H9 (cell line): Measurements from ENCODE around the gene KRTAP10-4. TPM values are rescaled to one million over a fixed set of nuclear protein-coding genes. Genes with fewer than 3 reads are reported as not detected.
"Not testable (repeated sequence)": the region's sequence is repeated elsewhere in the genome, so short reads cannot be mapped to it uniquely, and the experiment has no call there.

Experiments
- DNase-seq: peaks from one replicate; pipeline ENCODE4 v3.0.0-alpha.2; 2017
- H2AFZ ChIP-seq: one replicate; pipeline ENCODE4 v1.6.1; 2013; ENCODE audit warnings: mild to moderate bottlenecking, low read length, control low read depth, moderate library complexity
- H2AK5ac ChIP-seq: 2 replicates; pipeline ENCODE4 v1.6.1; 2013; ENCODE audit warnings: low read length, control low read depth, mixed read lengths; ENCODE audit not compliant: insufficient read length
- H2BK120ac ChIP-seq: one replicate; pipeline ENCODE4 v1.6.1; 2013; ENCODE audit warnings: low read depth, mild to moderate bottlenecking, low read length, control low read depth, inconsistent platforms; ENCODE audit not compliant: poor library complexity, severe bottlenecking
- H2BK12ac ChIP-seq: 2 replicates; pipeline ENCODE4 v1.6.1; 2013; ENCODE audit warnings: low read length, control low read depth, mixed read lengths, low read depth; ENCODE audit not compliant: insufficient read length
- H2BK15ac ChIP-seq: 2 replicates; pipeline ENCODE4 v1.6.1; 2013; ENCODE audit warnings: low read depth, low read length, control low read depth
- H2BK20ac ChIP-seq: one replicate; pipeline ENCODE4 v1.6.1; 2013; ENCODE audit warnings: low read depth, mild to moderate bottlenecking, low read length, control low read depth, inconsistent platforms; ENCODE audit not compliant: poor library complexity, severe bottlenecking
- H2BK5ac ChIP-seq: 2 replicates; pipeline ENCODE4 v1.6.1; 2013; ENCODE audit warnings: low read length, control low read depth, mixed read lengths; ENCODE audit not compliant: insufficient read length
- H3K14ac ChIP-seq: 2 replicates; pipeline ENCODE4 v1.6.1; 2013; ENCODE audit warnings: low read length, control low read depth; ENCODE audit not compliant: insufficient read depth
- H3K18ac ChIP-seq: 2 replicates; pipeline ENCODE4 v1.6.1; 2013; ENCODE audit warnings: low read depth, mild to moderate bottlenecking, mixed read lengths, low read length, control low read depth; ENCODE audit not compliant: insufficient read length
- H3K23ac ChIP-seq: 2 replicates; pipeline ENCODE4 v1.6.1; 2013; ENCODE audit warnings: low read length, control low read depth, mixed read lengths, low read depth; ENCODE audit not compliant: insufficient read length
- H3K23me2 ChIP-seq: 2 replicates; pipeline ENCODE4 v1.6.1; 2013; ENCODE audit warnings: low read depth, mild to moderate bottlenecking, mixed read lengths, low read length, control low read depth; ENCODE audit not compliant: insufficient read length, poor library complexity, severe bottlenecking
- H3K27ac ChIP-seq: 2 replicates; pipeline ENCODE4 v1.5.1; 2013; ENCODE audit warnings: low read length, control low read depth, mixed read lengths, low read depth; ENCODE audit not compliant: insufficient read length
- H3K27me3 ChIP-seq: 2 replicates; pipeline ENCODE4 v1.6.1; 2013; ENCODE audit warnings: low read length, control low read depth, inconsistent platforms; ENCODE audit not compliant: insufficient read depth
- H3K4ac ChIP-seq: 2 replicates; pipeline ENCODE4 v1.6.1; 2013; ENCODE audit warnings: low read depth, mild to moderate bottlenecking, control low read depth, inconsistent platforms, low read length, moderate library complexity
- H3K4me1 ChIP-seq: 2 replicates; pipeline ENCODE4 v1.6.1; 2013; ENCODE audit warnings: low read length, control low read depth, inconsistent platforms; ENCODE audit not compliant: insufficient read depth
- H3K4me2 ChIP-seq: 2 replicates; pipeline ENCODE4 v1.6.1; 2013; ENCODE audit warnings: low read length, control low read depth, mixed read lengths; ENCODE audit not compliant: insufficient read length, insufficient read depth
- H3K56ac ChIP-seq: 2 replicates; pipeline ENCODE4 v1.6.1; 2013; ENCODE audit warnings: low read depth, mild to moderate bottlenecking, mixed read lengths, low read length, control low read depth; ENCODE audit not compliant: insufficient read length
- H3K79me1 ChIP-seq: 2 replicates; pipeline ENCODE4 v1.6.1; 2013; ENCODE audit warnings: low read depth, mild to moderate bottlenecking, moderate library complexity, low read length, control low read depth, inconsistent platforms; ENCODE audit not compliant: insufficient read depth, poor library complexity, severe bottlenecking
- H3K79me2 ChIP-seq: 2 replicates; pipeline ENCODE4 v1.6.1; 2013; ENCODE audit warnings: low read length, control low read depth, inconsistent platforms; ENCODE audit not compliant: insufficient read depth
- H3K9ac ChIP-seq: 2 replicates; pipeline ENCODE4 v1.6.1; 2013; ENCODE audit warnings: low read length, control low read depth, mixed read lengths; ENCODE audit not compliant: insufficient read length; ENCODE audit errors: extremely low read depth
- H3K9me3 ChIP-seq: one replicate; pipeline ENCODE4 v1.6.1; 2013; ENCODE audit warnings: low read depth, low read length, inconsistent platforms; ENCODE audit not compliant: control insufficient read depth
- H3T11ph ChIP-seq: one replicate; pipeline ENCODE4 v1.6.1; 2013; ENCODE audit warnings: mild to moderate bottlenecking, low read length, control low read depth, inconsistent platforms
- H4K20me1 ChIP-seq: one replicate; pipeline ENCODE4 v1.6.1; 2013; ENCODE audit not compliant: control insufficient read depth, insufficient read length, insufficient read depth
- H4K5ac ChIP-seq: 2 replicates; pipeline ENCODE4 v1.6.1; 2013; ENCODE audit warnings: low read depth, mild to moderate bottlenecking, mixed read lengths, low read length, control low read depth; ENCODE audit not compliant: insufficient read length
- H4K8ac ChIP-seq: replicated peaks from 2 replicates; pipeline ENCODE4 v1.6.1; 2013; ENCODE audit warnings: low read length, control low read depth, mixed read lengths, low read depth; ENCODE audit not compliant: insufficient read length
- H4K91ac ChIP-seq: 2 replicates; pipeline ENCODE4 v1.6.1; 2013; ENCODE audit warnings: low read depth, mild to moderate bottlenecking, moderate library complexity, mixed read lengths, low read length, control low read depth; ENCODE audit not compliant: insufficient read length
- H3K27ac Mint-ChIP-seq, 3 experiments: 2 replicates in 2 of 3; 3 replicates in 1 of 3; pipeline ENCODE4 v1.8.0; 2020 to 2021; ENCODE audit warnings: mixed read lengths in 3 of 3, mild to moderate bottlenecking in 1 of 3, moderate library complexity in 1 of 3
- H3K27me3 Mint-ChIP-seq: 2 replicates; pipeline ENCODE4 v1.8.0; 2021; ENCODE audit warnings: low read depth, mild to moderate bottlenecking, moderate library complexity, mixed read lengths
- H3K36me3 Mint-ChIP-seq, 3 experiments: 2 replicates in 2 of 3; 3 replicates in 1 of 3; pipeline ENCODE4 v1.8.0; 2020 to 2021; ENCODE audit warnings: low read depth in 3 of 3, mixed read lengths in 3 of 3; ENCODE audit not compliant: insufficient read depth in 1 of 3
- H3K4me1 Mint-ChIP-seq, 2 experiments: 2 replicates each; pipeline ENCODE4 v1.8.0; 2020; ENCODE audit warnings: mixed read lengths in 2 of 2
- H3K4me3 Mint-ChIP-seq, 2 experiments: 2 replicates in 1 of 2; 3 replicates in 1 of 2; pipeline ENCODE4 v1.8.0; 2020 to 2021; ENCODE audit warnings: mild to moderate bottlenecking in 2 of 2, mixed read lengths in 2 of 2, moderate library complexity in 1 of 2
- H3K9me3 Mint-ChIP-seq, 2 experiments: 2 replicates in 1 of 2; 3 replicates in 1 of 2; pipeline ENCODE4 v1.8.0; 2020; ENCODE audit warnings: mild to moderate bottlenecking in 2 of 2, mixed read lengths in 2 of 2, moderate library complexity in 1 of 2
- WGBS: extraction: QIAGEN DNeasy Blood & Tissue Kit; methylation state at CpG from one replicate; pipeline ENCODE4 v1.1.7; 2013; ENCODE audit warnings: missing lambda C conversion rate, low lambda C conversion rate, mixed read lengths; ENCODE audit not compliant: insufficient read length; ENCODE audit errors: extremely low coverage; 5-methylcytosine and 5-hydroxymethylcytosine counted together
- total RNA-seq: library from RNA; stranded (reverse); gene quantifications from 2 replicates; pipeline ENCODE4 v1.2.1, GENCODE V29; 2021
- TF ChIP-seq, protein P1 (sequence below): fragments of 200-600 bp; sonication (generic); conservative IDR thresholded peaks from 3 replicates; pipeline ENCODE4 v1.8.0; 2021; ENCODE audit warnings: antibody characterized with exemption, mild to moderate bottlenecking

KRTAP10-4 gene
- total RNA-seq, 1 experiment from 2014 or later = not detected

GRCh38 chr21:44579833-44580144 lies 6.3 kb downstream of the KRTAP10-4 start:
- Mint-ChIP-seq H3K36me3 (peaks cover 0 to 28% (median 12%) of the 10 kb centered on the region in 3 experiments; a peak in 5 of 7 replicates), H3K27ac (no peak overlapping the region), H3K9me3 (peaks cover 18 to 28% of the 10 kb centered on the region in 2 experiments), H3K4me1 (peaks cover 14 to 29% of the 10 kb centered on the region in 2 experiments), H3K4me3 (no peak overlapping the region), H3K27me3 (peaks cover 16% of the 10 kb centered on the region)
- Histone ChIP-seq H4K8ac (no peak overlapping the region), H4K91ac (no peak overlapping the region), H3T11ph (no peak overlapping the region), H2AFZ (no peak overlapping the region), H2BK120ac (no peak overlapping the region), H3K27ac (no peak overlapping the region), H2BK5ac (no peak overlapping the region), H2BK12ac (no peak overlapping the region), H3K4ac (no peak overlapping the region), H3K27me3 (no peaks in the 10 kb centered on the region), H3K79me1 (no peaks in the 10 kb centered on the region), H3K4me2 (no peak overlapping the region), H3K23me2 (no peaks in the 10 kb centered on the region), H4K20me1 (no peaks in the 10 kb centered on the region), H3K56ac (no peak overlapping the region), H2AK5ac (no peak overlapping the region), H3K9ac (no peak overlapping the region), H2BK15ac (no peak overlapping the region), H2BK20ac (no peak overlapping the region), H3K18ac (no peak overlapping the region), H3K9me3 (no peaks in the 10 kb centered on the region), H3K79me2 (no peaks in the 10 kb centered on the region), H3K23ac (no peak overlapping the region), H3K4me1 (no peaks in the 10 kb centered on the region), H4K5ac (no peak overlapping the region), H3K14ac (no peak overlapping the region)
- TF ChIP-seq, protein P1, sequence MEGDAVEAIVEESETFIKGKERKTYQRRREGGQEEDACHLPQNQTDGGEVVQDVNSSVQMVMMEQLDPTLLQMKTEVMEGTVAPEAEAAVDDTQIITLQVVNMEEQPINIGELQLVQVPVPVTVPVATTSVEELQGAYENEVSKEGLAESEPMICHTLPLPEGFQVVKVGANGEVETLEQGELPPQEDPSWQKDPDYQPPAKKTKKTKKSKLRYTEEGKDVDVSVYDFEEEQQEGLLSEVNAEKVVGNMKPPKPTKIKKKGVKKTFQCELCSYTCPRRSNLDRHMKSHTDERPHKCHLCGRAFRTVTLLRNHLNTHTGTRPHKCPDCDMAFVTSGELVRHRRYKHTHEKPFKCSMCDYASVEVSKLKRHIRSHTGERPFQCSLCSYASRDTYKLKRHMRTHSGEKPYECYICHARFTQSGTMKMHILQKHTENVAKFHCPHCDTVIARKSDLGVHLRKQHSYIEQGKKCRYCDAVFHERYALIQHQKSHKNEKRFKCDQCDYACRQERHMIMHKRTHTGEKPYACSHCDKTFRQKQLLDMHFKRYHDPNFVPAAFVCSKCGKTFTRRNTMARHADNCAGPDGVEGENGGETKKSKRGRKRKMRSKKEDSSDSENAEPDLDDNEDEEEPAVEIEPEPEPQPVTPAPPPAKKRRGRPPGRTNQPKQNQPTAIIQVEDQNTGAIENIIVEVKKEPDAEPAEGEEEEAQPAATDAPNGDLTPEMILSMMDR = no peak
- peak; percentile 23 for DNase-seq
- WGBS = no CpG with 5 or more reads among the region's 7 CpGs

DNA sequence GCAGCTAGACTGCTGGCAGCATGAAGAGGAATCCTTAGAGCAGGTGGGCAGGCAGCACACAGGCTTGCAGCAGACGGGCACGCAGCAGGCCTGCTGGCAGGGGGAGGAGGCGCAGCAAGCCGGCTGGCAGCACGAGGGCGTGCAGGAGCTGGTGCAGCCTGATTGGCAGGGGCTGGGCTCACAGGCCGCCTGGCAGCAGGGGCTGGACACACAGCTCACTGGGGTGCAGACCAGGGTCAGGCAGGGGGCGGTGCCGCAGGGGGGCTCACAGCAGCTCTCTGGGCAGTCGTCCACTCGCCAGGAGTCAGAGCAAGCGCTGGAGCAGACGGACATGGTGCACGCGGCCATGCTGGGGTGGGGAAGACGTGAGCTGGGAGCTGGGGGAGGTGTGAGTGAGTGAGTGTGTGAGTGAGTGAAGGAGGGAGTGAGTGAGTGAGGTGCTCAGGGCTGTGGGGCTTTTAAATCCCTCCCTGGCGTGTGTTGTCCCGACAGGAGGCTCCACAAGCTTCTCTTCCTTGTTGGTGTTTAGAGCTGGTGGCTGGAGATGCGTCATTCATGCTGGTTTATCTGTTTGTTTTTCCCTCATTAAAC lies 6.8 kb downstream of the KRTAP10-4 start, which contains the start of gene KRTAP10-5:
TSS of gene KRTAP10-5 (minus strand) at position 374 of the 591 bp plus-strand sequence. CDS start at position 348, 26 bp downstream.
- peak within 1 kb of the TSS in 1 of 2 experiments; percentile 16; a peak in 1 of 5 replicates for H3K4me3 Mint-ChIP-seq
- WGBS = no CpG with 5 or more reads among the region's 19 CpGs
- H3K14ac ChIP-seq = 0 out of 2 replicates have a peak within 1 kb of the TSS, but pooled peaks have one; percentile 46
- H3K27me3 ChIP-seq, H3K4me2 ChIP-seq, H4K91ac ChIP-seq, H3K4ac ChIP-seq, H3K27ac Mint-ChIP-seq, H3K9ac ChIP-seq, H4K20me1 ChIP-seq, H2BK120ac ChIP-seq, H3K27ac ChIP-seq, H2BK5ac ChIP-seq, H2BK20ac ChIP-seq, H3T11ph ChIP-seq, H2AK5ac ChIP-seq, H3K23me2 ChIP-seq, H2BK15ac ChIP-seq, H4K8ac ChIP-seq, H3K23ac ChIP-seq, H3K9me3 ChIP-seq, H3K79me2 ChIP-seq, H2AFZ ChIP-seq, H3K56ac ChIP-seq, H3K18ac ChIP-seq, H3K4me1 ChIP-seq, H2BK12ac ChIP-seq, H3K79me1 ChIP-seq, H4K5ac ChIP-seq: not testable (repeated sequence)
- H3K9me3 Mint-ChIP-seq = peaks cover 18 to 28% of the 10 kb centered on the region in 2 experiments
- peaks cover 0 to 28% (median 12%) of the 10 kb centered on the region in 3 experiments; a peak in 5 of 7 replicates for H3K36me3 Mint-ChIP-seq
- peak; percentile 29 for DNase-seq
- peaks cover 14% of the 10 kb centered on the region for H3K27me3 Mint-ChIP-seq
- peaks cover 13 to 25% of the 10 kb centered on the region in 2 experiments for H3K4me1 Mint-ChIP-seq
